Bronchial epithelial cell (primary cell): Measurements from ENCODE around the gene RBM27. TPM values are rescaled to one million over a fixed set of nuclear protein-coding genes. Genes with fewer than 3 reads are reported as not detected.

Experiments used
- DNase-seq: peaks from one replicate; pipeline ENCODE4 v3.0.0-alpha.2; 2010; ENCODE audit warnings: low read depth
- FAIRE-seq: peaks from 2 replicates; lab custom pipeline; 2011; peaks lifted over from hg19 to GRCh38; lab: Jason Lieb, UNC
- H3K27me3 ChIP-seq: 2 replicates; pipeline ENCODE4 v1.5.1; 2011; ENCODE audit warnings: low read length; ENCODE audit not compliant: control insufficient read depth, insufficient read depth
- H3K36me3 ChIP-seq: 2 replicates; pipeline ENCODE4 v1.5.1; 2011; ENCODE audit warnings: low read length; ENCODE audit not compliant: control insufficient read depth, insufficient read depth
- H3K4me3 ChIP-seq: 2 replicates; pipeline ENCODE4 v1.5.1; 2011; ENCODE audit warnings: mild to moderate bottlenecking, low read depth, low read length, control low read depth
- CTCF ChIP-seq: IDR thresholded peaks from 2 replicates; pipeline ENCODE4 v1.5.1; 2011; ENCODE audit warnings: mild to moderate bottlenecking, moderate library complexity, low read length, control low read depth, inconsistent platforms; ENCODE audit not compliant: insufficient read depth, severe bottlenecking
- total RNA-seq: library from RNA; depleted of rRNA; stranded (reverse); fragments of >200 nt; gene quantifications from 2 replicates; pipeline ENCODE4 v1.2.1, GENCODE V29; 2014

Gene RBM27
- total RNA-seq, 1 donor from 2014 or later: 19.7 TPM

GRCh38 chr5:146223179-146223578, 19.8 kb downstream of the RBM27 start:
- no peak for FAIRE-seq
- H3K4me3 ChIP-seq: no peak overlapping the region
- no peak for TF ChIP-seq CTCF
- DNase-seq: no peak
- no peaks in the 10 kb centered on the region for H3K27me3 ChIP-seq
- peaks cover 1% of the 10 kb centered on the region for H3K36me3 ChIP-seq

- FAIRE-seq (no peak), DNase-seq (no peak)
- Histone ChIP-seq H3K27me3 (no peaks in the 10 kb centered on the region), H3K4me3 (no peak overlapping the region), H3K36me3 (no peaks in the 10 kb centered on the region)
- TF ChIP-seq CTCF: no peak
Observed at GRCh38 chr5:146229222-146229621, 25.8 kb downstream of the RBM27 start.

GRCh38 chr5:146232223-146232622, 28.8 kb downstream of the RBM27 start:
- no peaks in the 10 kb centered on the region for H3K27me3 ChIP-seq
- no peak for FAIRE-seq
- peaks cover 2% of the 10 kb centered on the region for H3K36me3 ChIP-seq
- no peak overlapping the region for H3K4me3 ChIP-seq
- TF ChIP-seq CTCF: no peak
- no peak for DNase-seq

- H3K4me3 ChIP-seq: no peak overlapping the region
- DNase-seq (no peak), FAIRE-seq (no peak)
- H3K27me3 ChIP-seq: no peaks in the 10 kb centered on the region
- peaks cover 3% of the 10 kb centered on the region for H3K36me3 ChIP-seq
- TF ChIP-seq CTCF: no peak
Observed at GRCh38 chr5:146233441-146233840, 30.0 kb downstream of the RBM27 start.

GRCh38 chr5:146238973-146239372, 35.6 kb downstream of the RBM27 start:
- Histone ChIP-seq H3K36me3 (peaks cover 3% of the 10 kb centered on the region), H3K27me3 (no peaks in the 10 kb centered on the region), H3K4me3 (no peak overlapping the region)
- no peak for DNase-seq
- TF ChIP-seq CTCF: no peak
- no peak for FAIRE-seq

GRCh38 chr5:146240951-146241350, 37.5 kb downstream of the RBM27 start:
- FAIRE-seq: no peak
- Histone ChIP-seq H3K36me3 (peaks cover 3% of the 10 kb centered on the region), H3K4me3 (no peak overlapping the region), H3K27me3 (no peaks in the 10 kb centered on the region)
- TF ChIP-seq CTCF: no peak
- no peak for DNase-seq
